GM21717 (cell line): ENCODE data around the gene SMIM21.

Experiments
- ATAC-seq: cut with Tn5 transposase; IDR thresholded peaks from one replicate; pipeline ENCODE4 v1.9.1; 2021; ENCODE audit warnings: mild to moderate bottlenecking, moderate library complexity; ENCODE audit not compliant: unreplicated experiment

SMIM21 gene

DNA sequence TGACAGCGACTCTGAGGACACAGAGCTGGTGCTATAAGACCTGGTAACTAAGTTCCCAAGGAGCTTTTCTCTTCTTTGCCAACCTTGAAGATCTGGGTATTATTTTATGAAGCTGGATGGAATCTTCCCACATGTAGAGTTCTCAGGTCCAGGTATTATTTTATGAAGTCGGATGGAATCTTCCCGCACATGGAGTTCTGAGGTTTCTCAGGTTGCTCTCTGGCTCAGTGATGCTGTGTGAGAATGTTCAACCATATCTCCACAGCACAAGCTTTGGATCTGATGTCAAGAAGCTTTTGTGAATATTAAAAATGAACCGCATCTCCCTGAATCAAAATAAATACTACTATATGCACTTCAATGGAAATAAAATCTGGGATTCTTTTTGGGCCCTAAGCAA lies at the start of gene SMIM21:
Gene SMIM21 (minus strand): TSS at position 101 of the 400 bp plus-strand sequence. CDS start 140 bp downstream, outside the sequence.
- no peak for ATAC-seq

DNA sequence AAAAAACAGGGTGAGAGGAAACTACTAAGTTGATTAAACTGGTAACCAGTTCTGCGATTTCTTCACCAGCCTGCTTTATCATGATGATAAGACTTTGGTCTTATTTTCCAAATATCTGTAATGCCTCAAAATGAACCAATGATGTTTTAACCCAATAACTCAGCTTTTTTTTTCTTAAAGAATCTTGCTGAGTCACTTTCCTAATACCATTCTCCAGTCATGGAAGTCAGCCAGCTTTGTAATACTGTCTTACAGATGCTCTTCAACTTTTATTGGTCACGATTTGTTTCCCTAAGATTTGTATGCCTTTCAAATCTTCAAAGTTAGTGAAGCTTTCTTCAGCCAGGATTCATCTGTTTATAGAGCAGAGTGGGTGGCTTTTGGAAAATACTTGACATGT lies 47.7 kb upstream of the SMIM21 start:
- ATAC-seq, result no peak

DNA sequence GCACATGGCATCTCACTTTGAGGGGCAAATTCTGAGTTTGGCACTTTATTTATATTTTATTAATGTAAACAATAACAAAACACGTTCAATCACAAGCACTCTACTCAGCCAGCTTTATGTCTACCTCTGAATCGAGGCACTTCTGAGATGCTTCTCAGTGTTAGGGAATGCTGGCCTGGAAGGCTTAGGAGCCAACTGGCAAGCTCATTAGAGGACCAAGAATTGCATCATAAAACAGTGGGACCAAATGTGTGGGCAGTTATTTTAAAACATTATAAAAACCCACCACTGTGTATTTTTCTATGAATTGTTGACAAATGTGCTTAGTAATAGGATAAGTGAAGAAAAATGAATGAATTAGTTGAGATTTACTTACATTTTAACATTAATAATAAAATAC lies 46.8 kb upstream of the SMIM21 start:
- no peak for ATAC-seq

GRCh38 chr18:75473316-75473715 lies 45.8 kb upstream of the SMIM21 start:
- no peak for ATAC-seq

DNA sequence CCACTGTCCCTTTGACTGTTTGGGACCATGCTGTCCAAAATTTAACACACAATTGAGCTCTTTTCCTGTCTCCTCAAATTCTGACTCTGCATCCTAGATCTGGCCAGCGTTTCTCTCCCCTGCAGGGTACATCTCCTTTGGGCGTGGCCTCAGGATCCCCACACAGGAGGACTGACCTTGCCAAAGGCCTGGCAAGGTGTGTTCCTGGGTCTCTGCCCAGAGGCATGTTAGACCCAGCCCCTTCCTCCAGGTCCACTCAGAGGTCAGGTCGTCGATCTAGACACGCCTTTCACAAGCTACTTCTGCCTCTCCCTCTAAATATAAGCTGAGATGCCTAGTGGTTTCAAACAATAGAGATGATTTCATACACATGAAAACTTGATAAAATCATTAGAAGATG lies 45.4 kb upstream of the SMIM21 start:
- no peak for ATAC-seq

DNA sequence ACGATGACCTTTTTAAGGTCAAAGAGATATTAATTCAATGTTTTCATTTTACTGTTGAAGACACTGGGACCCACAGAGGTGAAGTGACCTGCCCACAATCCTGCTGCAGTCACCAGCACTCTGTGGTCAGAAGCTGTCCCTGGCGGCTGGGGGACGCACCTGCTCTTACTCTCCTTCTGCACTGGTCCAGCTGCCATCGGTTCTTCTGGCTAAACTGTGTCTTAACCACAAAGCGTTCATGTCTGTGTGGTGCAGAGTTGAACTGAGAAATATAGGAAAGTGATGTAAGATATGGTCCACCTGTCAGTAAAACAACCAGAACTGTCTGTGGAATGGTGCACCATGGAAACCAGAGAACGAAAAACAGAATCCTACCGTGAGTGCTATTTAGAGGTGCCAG lies 44.9 kb upstream of the SMIM21 start:
- ATAC-seq, result no peak

DNA sequence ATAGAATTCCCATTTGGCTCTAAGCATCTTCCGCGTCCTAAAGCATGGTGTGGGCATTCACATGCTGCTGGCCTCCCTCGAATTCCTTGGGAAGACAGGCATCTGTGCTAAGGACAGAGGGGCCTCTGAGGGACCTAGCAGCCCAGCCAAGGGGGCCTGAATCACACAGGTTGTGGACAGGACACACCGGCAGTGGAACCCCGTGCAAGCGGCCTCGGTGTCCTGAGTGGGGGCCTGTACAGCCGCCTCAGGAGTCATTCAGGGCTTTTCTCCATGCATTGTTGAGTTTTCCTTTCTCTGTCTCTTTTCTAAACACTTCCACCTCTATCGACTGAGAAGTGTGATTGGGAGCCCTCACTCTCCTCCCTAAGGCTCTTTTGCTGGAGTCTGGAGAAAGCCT lies 44.3 kb upstream of the SMIM21 start:
- no peak for ATAC-seq

DNA sequence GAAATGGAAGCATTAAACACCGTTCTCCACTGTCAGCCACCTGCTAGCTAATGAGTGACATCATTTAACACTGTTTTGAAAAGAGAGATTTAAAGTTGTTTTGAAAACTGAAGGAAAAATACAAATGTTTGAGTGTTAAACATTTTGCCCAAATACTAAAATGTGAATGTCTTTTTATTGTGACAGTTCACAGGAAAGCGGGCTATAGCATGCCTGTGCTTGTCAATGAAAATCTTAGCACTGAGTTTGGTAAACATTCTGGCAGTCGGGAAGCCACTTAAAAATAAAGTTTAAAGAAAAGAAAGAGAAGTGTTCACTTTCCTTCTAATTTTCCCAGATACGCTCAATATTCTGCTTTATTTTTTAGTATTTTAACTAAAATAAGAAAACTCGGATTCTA lies 40.3 kb upstream of the SMIM21 start:
- no peak for ATAC-seq

DNA sequence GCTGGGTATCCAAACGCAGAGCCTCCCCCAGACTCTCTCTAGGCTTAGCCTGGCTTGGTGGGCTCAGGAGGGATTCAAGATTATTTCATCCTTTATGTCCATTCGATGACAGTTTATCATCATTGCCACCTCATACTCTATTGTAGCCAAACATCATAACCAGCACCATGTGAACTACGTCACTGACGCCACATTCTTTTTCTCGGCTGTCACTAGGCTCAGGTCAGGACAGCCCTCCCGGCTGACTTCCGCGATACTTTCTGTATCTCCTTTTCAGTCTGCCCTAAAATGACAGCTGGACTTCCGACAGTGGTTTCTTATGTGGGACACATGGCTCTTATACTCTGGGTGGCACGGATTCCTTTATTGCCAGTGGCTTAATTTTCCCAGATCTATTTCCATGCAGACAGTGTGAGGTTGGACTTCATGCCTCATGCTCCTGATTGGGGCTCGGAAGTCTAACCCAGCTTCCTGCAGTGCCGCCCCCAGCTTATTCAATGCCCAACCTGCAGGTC lies 39.8 kb upstream of the SMIM21 start:
- ATAC-seq, result no peak

- no peak for ATAC-seq
These were observed 36.9 kb upstream of the SMIM21 start for GRCh38 chr18:75464356-75464755.

DNA sequence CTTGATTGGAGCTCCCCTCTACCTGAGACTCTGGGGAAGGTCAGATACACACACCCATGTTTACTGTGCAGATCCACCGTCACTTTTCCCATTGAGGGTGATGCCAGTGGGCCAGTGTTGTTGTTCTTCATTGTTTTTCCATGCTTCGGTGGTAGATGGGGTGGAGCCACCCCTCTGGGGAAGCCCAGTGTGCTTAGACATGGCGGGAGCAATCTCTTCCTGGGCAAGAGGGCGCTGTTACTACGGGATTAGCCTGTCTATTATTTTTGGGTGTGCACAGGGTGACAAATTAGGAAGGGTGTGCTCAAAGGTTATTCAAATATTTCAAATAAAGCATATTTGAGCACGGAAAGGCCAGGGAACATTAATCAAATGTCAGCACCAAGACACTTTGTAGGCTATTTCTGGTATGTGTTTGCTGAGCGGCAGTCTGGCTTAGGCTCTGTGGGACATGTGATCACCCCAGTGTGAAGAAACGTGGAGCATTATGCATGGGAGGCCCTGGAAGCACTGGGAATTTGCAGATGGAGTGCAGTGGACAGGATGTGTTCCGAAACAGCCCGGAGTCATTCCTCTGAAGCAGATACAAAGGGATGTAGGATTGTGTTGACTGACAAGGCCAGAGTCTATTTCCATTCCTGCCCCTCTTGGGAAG lies 34.8 kb upstream of the SMIM21 start:
- ATAC-seq, result no peak

GRCh38 chr18:75456199-75456631 lies 28.7 kb upstream of the SMIM21 start:
- no peak for ATAC-seq

- no peak for ATAC-seq
These were observed 28.0 kb upstream of the SMIM21 start for GRCh38 chr18:75455249-75456198.

DNA sequence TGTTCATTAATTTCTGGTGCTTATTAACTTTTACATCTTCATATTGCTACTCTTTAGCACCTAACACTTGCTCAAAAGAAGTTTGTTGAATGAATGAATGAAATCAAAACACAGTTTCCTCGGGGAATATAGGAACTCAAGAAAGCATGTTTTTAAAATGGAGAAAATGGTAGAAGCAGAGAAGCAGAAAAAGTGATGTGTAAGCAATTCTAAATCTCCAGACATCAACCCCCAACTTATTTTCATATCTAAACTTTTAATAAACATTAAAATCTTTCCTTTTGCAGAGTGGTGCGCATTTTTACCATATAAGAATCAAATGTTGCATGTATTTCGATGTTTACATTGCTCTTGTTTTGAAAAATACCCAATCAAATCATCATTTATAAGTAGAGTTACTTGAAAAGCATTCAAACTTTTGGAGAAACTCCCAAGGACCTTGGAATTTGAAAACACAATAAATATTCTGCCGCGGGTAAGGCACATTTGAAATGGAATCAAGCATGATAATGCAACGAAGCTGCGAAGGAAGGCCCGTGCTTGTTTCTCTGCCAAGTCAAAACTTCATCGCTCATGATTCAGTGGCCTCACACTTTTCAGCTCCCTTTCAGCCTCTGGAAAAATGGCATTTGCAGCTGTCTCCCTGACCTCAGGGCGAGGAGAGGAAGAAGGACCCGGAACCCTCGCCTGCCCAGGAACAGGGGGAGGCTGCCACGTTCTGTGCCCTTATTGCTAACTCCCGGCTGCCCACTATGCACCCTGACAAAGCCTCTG lies 26.7 kb upstream of the SMIM21 start:
- no peak for ATAC-seq

GRCh38 chr18:75450906-75451305 lies 23.4 kb upstream of the SMIM21 start:
- ATAC-seq, result no peak

GRCh38 chr18:75441896-75442295 lies 14.4 kb upstream of the SMIM21 start:
- no peak for ATAC-seq

DNA sequence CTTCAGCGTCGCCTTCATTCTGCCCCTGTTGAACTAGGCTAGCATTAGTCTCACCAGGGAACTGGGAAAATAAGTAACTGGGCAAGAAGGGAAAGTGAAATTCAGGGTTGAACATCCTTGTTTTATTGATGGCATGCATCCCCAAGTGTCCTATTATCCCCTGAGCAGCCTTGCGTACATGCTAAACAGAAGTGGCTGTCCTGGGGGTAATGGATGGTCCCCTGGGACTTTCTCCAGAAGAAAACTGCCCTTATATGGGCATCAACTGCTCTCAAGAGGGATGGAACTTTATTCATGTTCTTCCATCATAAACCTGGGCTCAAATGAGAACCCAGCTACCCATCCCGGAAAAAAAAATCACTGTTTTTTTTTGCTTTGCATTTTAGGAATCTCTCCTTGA lies 11.8 kb upstream of the SMIM21 start:
- ATAC-seq, result no peak

- no peak for ATAC-seq
These were observed 11.4 kb upstream of the SMIM21 start for GRCh38 chr18:75438891-75439290.

- no peak for ATAC-seq
These were observed 10.5 kb upstream of the SMIM21 start for GRCh38 chr18:75437979-75438378.

DNA sequence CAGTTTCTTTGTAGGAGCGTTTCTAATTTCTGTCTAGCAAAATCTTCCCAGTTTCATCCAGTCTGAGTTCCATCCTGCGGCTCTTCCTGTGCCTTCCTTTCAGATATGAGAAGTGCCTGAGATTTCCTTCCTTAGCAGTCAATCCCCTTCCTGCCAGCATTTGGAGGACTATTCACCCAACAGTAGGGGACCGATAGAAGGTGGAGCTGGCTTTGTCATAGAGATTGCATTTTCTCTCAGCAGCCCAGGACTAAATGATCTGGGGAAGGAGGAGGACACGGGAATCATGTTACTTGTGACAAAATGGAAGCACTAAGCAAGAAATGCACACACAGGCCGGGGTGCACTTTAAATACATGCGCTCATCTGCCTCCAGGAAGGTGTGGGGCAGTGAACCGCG lies 5.6 kb upstream of the SMIM21 start:
- ATAC-seq, result no peak

- no peak for ATAC-seq
These were observed 2.5 kb upstream of the SMIM21 start for GRCh38 chr18:75429975-75430374.
